Measurements from ENCODE around the gene NGF. TPM values are rescaled to one million over a fixed set of nuclear protein-coding genes. Genes with fewer than 3 reads are reported as not detected.

NGF gene
- total RNA-seq, 1 experiment from 2014 or later = not detected

DNA sequence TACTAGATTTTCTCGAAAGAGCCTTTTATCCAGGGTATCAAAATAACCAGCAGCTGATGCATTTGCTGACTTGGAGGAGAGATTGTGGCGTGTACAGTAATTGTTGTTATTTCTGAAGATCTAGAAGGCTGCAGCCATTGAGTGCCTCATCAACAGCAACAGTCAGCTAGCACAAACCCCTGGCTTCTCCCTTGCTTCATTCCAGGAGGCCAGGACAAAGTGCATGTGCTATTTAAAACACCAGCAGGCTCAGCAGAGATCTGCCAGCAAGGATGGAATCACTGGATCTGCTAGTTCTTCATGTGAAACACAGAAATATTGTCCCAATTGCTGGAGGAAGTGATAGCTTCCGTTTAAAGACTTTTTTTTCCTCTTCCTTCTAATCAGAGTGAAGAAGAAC, 2.8 kb upstream of the NGF start:
- in situ Hi-C loops (cut with HindIII; ENCODE audit: low sequenced_read_pairs) = no loop called here
- DNase-seq (ENCODE audit: low spot score) = no peak

DNA sequence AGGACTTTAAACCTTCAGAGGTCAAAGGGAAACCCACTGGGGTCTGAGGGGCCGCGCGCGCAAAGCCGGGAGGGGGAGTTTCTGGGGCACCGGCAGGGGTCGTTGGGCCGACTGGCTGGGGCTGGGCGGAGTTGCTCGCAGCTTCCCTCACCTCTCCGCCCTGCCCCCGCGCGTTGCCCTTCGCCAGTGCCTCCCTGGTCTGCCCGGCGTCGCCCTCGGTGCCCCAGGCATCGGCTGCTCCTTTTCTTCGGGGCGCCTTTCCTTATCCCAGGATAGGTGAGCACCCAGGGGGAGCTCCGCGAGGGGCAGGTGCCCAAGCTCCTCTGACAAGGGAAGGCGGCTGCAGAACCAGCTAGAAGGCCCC, 390 bp upstream of the NGF start:
- no peak for DNase-seq (ENCODE audit: low spot score)
- in situ Hi-C loops (cut with HindIII; ENCODE audit: low sequenced_read_pairs) = no loop called here

DNA sequence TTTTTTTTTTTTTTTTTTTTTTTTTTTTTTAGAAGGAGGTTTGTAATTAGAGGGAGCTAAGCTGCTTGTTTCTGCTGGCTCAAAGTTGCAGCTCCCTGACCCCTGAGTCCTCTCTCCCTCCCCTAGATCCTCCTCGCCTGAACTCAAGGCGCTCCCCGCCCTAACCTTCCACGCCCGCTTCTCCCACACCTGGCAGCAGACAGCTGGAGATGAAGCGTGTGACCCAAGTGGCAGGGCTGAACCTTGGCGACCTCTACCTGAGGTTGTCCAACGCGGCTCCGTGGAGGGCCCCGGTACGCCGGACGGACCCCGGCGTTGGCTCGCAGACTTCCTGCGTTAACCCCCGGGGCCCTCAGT, 795 bp downstream of the NGF start:
- no peak for DNase-seq (ENCODE audit: low spot score)
- in situ Hi-C loops (cut with HindIII; ENCODE audit: low sequenced_read_pairs) = no loop called here

DNA sequence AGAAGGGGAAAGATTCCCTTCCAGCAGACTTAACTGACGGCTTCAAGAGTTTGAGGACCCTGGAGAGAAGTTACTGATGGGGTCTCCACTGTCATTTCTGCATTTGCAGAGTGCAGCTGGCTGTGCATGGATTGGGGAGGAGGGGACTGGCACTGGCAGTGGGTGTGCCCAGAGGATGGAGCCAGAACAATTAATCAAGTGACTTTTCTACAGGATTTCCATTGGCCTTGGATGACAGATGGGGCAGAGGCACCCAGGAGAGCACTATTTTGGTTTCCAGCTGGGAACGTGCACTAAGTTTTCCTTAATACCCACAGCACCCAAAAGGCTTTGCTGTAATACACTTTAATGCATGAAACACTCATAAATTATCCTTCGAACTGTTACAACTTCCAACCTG, 1.3 kb downstream of the NGF start:
- DNase-seq (ENCODE audit: low spot score) = no peak
- in situ Hi-C loops (cut with HindIII; ENCODE audit: low sequenced_read_pairs) = no loop called here

DNA sequence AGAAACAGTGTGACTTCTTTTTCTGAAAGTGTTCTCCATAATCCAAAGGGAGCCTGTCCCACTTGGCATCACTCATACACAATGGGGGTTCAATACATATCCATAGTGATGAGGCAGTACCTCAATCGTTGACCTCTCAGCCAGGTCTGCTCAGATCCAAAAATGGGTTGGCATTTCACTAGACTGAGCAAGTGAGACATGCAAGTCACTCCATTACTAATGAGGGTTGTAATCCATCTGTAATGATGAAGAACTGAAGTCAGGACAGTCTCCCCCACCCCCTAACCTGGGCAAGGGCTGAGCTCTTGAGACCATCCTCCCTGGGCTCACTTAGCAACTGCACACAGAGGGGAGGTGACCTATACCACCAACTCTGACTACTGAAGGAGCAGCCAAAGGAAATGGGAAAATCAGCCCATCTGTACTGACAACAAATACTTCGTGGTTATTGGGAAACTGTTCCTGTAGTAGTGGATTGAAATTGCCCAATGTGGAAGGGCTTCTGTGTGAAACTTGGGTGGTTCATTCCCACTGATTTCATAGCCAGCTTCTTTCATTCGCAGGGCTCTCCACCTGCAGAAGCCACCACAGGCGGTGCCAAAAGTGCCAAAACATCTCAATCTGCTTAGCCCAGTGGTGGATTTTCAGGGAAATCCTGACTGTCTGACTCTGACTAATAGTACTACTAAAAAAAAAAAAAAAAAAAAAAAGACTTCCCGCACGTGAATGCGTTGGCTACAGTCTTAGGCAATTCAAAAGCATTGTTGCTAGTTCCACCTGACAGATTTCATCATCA, 5.0 kb downstream of the NGF start:
- in situ Hi-C loops (cut with HindIII; ENCODE audit: low sequenced_read_pairs) = no loop called here
- no peak for DNase-seq (ENCODE audit: low spot score)

DNA sequence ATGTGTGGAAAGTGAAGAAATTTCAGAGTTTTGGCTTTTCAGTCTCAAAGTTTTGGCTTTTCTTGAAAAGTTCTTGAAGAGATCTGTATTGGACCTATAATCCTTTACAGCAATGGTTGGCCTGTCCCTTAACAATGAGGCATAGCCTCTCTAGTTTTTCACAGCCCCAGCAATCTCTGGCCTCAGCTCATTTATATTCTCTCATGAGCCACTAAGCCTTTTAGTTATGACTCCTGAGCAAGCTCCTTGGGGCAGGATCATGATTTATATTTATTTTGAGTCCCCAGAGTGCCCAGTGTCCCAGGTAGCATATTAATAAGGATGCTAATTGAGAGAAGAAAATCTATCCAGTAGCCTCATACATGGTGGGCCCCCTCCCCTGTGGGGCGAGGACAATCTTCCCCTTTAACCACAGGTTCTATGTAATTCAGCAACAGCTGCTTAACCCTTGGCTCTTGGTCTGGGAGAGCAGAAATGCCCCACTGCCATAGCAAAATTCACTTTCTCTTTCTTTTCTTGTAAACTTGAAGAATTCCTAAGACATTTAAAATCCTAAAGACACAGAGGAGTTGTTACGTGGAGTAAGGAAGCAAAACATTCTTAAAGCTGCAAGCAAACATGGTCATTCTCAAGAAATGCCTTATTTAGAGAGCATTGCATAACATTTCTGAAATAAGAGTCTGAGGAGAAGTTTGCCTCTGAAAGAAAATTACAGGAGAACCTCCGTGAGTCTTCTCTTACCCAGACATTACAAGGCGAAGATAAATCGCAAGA, 6.3 kb downstream of the NGF start:
- in situ Hi-C loops (cut with HindIII; ENCODE audit: low sequenced_read_pairs) = no loop called here
- no peak for DNase-seq (ENCODE audit: low spot score)

DNA sequence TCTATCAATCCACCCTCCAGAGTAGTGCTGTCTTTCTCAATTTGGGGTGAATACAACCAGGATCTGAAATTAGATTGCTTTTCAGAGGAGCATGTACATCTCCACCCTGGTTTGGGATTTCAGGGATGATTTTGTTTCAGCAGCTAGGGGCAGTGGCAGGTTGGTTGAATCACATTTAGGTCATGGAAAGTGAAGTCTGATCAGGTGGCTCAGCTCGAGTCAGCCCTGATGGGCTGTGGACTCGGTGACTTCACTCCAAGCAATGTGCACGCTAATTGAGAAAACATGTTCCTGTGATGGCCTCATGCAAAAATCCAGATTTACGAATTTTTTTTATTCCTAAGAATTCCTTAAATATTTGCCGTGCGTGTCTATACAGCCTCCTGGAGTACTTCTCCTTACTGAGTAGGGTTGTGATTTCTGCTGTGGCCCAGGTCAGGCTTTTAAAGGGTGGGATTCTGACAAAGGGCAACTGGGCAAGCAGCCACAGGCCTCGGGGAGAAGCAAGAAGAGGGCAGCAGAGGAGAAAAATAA, 7.5 kb downstream of the NGF start:
- in situ Hi-C loops (cut with HindIII; ENCODE audit: low sequenced_read_pairs) = no loop called here
- DNase-seq (ENCODE audit: low spot score) = no peak

DNA sequence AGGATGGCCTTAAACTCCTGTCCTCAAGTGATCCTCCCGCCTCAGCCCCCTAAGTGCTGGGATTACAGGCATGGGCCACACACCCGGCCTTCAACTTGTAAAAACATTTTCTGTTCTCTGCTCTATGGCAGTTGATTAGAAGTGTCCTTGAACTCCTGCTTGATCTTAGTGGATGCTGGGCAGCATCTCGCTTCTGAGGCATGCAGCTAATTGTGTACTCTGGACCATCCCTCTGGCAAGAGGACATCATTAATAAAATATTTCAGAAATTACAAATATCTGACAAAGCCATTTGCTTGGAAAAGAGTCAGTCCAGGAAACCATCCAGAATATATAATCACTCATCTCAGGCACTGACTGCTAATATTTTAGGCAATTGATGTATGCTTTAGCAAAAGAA, 8.1 kb downstream of the NGF start:
- no peak for DNase-seq (ENCODE audit: low spot score)
- in situ Hi-C loops (cut with HindIII; ENCODE audit: low sequenced_read_pairs) = no loop called here

DNA sequence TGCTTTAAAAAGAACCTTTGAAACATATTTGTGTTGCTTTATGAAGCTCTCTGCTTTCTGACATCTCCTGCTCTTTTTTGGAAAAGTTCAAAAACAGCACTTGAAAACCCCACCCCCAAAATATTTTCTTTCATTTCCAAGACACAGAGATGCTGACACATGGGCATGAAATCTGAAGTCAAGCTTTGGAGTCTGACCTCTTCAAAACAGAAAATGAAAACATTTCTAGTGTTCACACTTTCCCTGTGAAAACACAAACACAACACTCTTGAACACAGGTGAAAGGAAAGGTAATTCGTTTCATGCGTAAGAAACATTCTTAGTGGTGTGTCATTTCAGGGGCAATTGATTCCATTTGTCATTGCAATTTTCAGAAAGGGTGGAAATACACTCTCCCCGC, 10.8 kb downstream of the NGF start:
- in situ Hi-C loops (cut with HindIII; ENCODE audit: low sequenced_read_pairs) = no loop called here
- no peak for DNase-seq (ENCODE audit: low spot score)

DNA sequence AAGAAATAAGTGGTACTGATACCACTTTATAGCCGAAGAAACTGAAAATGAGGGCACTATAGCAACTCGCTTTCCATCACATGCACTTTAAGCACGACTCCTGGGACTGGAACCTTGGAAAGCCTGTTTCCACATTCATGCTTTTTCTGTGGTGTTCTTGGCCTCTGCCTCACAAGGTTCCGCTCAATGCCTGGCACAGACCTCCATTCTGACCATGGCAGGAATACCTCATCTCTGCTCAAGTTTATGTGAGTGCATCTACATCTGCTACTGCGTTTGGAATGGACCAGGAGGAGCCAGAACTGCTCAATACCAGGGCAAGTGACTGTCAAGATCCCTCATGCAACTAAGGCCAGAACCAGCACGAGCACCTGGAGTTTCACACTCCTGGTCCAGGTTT, 11.6 kb downstream of the NGF start:
- in situ Hi-C loops (cut with HindIII; ENCODE audit: low sequenced_read_pairs) = no loop called here
- no peak for DNase-seq (ENCODE audit: low spot score)

DNA sequence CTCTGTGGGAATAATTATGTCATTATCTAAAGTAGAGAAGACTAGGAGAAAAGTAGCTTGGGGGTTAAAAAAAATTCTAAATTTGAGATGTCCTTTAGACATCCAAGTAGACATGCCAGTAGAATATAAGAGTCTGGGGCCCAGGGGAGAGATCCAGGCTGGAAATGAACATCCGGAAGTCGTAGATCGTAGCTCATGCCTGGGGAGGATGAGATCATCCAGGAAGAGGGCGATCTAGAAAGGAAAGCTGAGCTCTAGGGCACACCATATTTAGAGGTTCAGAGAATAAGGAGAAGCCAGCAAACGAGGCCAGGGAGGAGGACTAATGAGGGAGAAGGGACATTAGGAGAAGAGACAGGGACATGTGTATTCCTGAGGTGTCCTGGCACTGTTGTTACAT, 12.2 kb downstream of the NGF start:
- in situ Hi-C loops (cut with HindIII; ENCODE audit: low sequenced_read_pairs) = no loop called here
- no peak for DNase-seq (ENCODE audit: low spot score)

DNA sequence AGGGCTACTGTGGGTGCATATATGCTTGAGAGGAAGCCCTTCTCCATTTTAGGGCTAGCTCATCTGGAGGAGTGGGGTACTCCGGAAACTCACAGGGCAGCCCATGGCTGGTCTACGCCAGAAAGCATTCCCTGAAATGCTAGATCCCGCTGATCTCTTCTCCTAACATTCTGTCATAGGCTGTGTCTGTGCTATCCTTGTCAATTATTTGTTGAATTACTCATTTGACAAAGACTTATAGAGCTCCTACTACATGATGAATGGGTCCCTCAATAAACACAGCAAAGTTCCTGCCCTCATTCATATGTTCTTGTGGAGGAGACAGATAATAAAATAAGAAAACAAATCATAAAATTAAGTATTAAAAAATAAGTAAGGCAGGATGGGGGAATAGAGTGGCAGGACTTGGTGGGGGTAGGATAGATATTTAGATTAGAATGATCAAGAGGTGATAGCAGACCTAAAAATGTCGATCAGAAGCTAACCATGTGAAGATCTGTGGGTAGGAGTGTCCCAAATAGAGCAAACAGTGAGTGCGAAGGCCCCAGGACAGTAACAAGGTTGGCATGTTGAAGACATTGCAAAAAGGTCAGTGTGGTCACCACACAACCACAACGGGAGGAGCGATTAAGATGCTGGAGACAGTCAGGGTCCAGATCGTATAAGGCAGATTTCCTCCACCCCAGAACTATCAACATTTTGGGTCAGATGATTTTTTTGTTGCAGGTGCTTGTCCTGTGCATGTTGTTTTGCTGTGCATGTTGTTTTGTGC, 13.2 kb downstream of the NGF start:
- in situ Hi-C loops (cut with HindIII; ENCODE audit: low sequenced_read_pairs) = no loop called here
- DNase-seq (ENCODE audit: low spot score) = no peak

DNA sequence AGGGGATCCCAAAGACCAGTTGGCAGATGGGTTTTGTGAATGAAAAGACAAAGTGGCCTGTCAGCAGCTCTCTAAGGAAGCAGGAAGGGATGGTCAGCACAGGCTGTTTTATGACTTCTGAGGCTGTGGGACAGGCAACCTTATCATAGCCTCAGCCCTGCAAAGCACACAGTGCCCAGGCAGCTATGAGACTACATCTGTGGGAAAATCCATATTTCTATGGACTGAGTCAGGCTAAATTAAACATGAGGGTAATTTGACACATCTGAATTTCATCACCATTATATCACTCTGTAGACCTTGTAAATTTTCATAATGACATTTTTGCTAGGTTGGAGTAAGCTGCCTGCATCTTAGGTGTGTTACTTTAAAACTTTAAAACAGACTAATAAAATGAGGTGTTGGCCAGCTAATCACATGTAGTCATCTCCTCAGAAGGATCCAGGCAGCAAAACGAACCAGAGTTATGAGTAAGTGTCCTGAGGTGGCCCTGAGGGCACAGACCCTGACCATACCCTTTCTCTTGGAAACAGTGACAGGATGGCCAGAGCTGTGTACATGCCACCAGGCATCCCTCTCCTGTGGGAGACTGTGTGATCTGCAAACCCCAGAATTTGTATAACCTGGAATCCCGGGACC, 14.6 kb downstream of the NGF start:
- in situ Hi-C loops (cut with HindIII; ENCODE audit: low sequenced_read_pairs) = no loop called here
- no peak for DNase-seq (ENCODE audit: low spot score)

DNA sequence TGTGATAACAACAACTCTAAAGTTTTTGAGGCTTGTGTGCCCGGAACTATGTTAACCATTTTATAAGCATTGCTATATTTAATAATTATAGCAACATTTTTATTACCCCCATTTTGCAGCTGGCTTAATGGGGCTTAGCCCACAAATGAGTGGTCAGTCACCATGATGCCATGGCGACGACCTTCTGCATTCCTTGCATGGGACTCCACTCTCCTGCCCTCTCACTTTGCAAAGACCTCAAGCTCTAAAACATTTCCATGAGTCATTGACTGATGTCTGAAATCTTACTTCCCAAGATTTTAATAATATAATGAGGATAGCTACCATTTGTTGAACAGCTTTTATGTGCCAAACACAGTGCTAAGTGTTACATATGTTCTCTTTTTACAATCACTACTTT, 15.4 kb downstream of the NGF start:
- in situ Hi-C loops (cut with HindIII; ENCODE audit: low sequenced_read_pairs) = no loop called here
- DNase-seq (ENCODE audit: low spot score) = no peak

DNA sequence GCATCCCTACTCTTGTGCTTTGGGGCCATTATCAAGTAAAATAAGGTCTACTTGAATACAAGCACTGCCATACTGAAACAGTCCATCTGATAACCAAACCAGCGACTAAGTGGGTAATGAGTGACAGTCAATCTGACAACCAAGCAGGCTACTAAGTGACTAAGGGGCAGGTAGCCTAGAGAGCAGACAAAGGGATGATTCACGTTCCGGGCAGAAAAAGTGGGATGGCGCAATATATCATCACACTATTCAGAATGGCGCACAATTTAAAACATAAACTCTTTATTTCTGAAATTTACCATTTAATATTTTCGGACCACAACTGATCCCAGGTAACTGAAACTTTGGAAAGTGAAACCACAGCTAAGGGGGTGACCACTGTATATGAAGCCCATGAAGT, 17.7 kb downstream of the NGF start:
- in situ Hi-C loops (cut with HindIII; ENCODE audit: low sequenced_read_pairs) = no loop called here
- no peak for DNase-seq (ENCODE audit: low spot score)

DNA sequence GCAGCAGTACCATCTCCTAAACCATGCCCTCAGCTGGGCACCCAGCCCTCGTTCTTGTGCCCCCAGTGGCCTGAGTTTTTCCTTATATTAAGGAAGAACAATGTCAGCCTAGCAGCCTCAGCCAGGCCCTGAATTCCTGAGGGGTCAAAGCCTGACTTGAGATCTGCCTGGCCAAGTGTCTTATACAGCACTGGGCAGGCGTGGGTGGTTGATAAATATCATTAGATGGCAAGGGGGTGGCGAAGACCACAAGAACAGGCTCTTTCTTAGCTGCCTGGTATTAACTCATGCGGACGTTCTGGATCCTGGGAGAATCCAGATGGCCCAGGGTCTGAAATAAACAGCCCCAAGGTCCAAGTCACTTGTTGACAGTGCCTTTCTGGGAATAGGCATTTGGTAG, 18.3 kb downstream of the NGF start:
- DNase-seq (ENCODE audit: low spot score) = no peak
- in situ Hi-C loops (cut with HindIII; ENCODE audit: low sequenced_read_pairs) = no loop called here

DNA sequence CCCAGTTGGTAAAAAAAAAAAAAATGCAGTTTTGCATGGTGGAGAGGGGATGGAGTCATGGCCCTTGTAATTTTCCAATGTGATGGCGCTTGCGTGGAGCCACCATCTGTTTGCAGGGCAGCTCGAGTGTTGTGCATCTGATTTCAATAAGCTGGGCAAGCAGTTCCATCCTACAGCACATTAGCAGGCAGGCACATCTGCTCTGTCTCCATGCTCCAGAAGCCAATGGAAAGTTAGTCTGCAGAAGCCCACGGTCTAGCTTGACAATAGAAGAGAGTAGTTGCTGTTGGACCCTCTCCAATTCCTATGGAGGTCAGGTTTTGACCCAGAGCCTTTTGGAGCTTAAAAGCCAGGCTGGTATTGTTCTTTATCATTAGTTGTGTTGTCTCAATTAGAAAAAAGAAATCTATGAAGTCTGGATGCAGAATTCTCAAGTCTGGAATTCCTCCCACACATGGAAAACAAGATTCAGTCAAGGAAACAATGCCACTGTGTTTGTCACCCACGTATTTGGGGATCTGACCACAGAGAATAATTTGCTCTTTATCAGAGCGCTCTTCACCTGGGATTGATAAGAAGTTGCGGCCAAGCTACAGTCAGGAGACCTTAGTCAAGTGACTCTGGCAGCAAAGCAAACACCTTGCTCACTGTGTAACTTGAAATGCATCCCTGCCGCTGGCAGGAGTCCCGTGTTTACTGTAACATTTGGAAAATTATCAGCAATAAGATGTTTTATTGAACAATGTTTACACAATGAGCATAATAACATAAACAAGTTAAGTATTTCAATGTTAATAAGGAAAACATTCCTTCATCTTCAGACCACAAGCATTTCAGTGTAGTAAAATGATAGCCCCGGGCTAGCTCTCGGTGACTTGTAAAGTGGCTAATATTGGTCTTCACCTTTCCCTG, 20.7 kb downstream of the NGF start:
- in situ Hi-C loops (cut with HindIII; ENCODE audit: low sequenced_read_pairs) = no loop called here
- DNase-seq (ENCODE audit: low spot score) = no peak

DNA sequence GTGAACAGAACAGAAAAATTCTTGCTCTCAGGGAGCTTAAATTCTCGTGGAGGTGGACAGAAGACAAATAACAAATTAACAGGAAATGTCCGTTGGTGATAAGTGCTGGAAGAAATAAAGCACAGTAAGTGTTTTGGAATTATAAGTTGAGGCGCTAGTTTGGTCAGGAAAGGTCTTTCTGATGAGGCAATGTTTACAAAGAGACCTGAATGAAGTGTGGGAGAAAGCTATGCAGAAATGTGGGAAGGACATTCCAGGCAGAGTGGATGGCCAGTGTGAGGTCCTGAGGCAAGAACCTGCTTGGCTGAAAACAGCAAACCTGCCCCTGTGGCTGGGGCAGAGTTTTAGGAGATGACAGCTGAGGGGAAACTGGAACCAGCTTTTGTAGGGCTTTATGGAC, 23.3 kb downstream of the NGF start:
- DNase-seq (ENCODE audit: low spot score) = no peak
- in situ Hi-C loops (cut with HindIII; ENCODE audit: low sequenced_read_pairs) = no loop called here

DNA sequence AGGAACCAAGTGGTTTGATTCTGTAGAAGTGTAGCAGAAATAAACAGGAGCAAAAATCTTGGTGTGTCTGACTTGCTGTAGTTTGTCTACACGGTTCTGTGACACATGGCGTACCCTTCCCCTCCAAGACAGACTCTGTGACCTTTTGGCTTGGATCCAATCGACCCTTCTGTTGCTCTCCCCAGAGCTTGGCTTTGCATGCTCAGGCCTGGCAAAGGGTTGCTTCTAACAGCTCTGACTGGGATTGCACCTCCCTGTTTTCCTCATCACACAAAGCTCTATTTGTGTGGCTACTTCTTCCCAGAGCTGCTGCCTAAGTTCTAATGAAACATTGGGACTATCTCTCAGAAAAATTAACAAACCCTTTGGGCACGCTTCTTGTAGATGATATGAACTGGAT, 24.0 kb downstream of the NGF start:
- in situ Hi-C loops (cut with HindIII; ENCODE audit: low sequenced_read_pairs) = no loop called here
- peak; percentile 1 for DNase-seq (ENCODE audit: low spot score)
